ENCODE data around the gene IYD.
"Not testable (repeated sequence)": the region's sequence is repeated elsewhere in the genome, so short reads cannot be mapped to it uniquely, and the experiment has no call there.

Gene IYD

DNA sequence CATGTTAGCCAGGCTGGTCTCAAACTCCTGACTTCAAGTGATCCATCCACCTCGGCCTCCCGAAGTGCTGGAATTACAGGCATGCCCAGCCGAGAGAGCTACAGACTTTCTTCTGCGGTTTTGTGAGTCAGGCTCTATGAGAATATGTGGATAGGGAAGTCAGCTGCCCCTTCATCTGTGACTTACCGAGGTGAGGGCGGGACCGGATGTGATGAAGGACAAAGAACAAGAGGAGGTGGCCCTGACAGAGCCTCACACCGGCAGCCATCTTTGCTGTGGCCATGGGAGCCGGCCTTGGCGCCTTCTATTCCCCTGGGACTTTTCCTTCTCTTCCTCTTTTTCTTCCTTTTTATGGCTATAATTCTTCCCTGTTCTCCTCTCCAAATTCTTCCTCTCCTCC lies 67.0 kb downstream of the IYD start:
- no peak for DNase-seq

DNA sequence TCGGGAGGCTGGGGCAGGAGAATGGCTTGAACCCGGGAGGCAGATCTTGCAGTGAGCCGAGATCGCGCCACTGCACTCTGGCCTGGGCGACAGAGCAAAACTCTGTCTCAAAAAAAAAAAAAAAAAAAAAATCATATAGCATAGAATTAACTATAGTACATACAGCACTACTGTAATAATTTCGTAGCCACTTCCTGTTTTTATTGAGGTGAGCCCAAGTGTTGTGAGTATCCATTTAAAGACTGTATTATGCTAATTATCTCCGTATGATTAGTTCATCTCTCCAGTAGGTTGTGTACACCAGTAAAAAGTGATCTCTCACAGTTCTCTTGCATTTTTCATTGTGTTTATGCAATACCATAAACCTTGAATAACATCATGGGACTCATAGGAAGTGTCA lies 70.6 kb downstream of the IYD start:
- DNase-seq = no peak

DNA sequence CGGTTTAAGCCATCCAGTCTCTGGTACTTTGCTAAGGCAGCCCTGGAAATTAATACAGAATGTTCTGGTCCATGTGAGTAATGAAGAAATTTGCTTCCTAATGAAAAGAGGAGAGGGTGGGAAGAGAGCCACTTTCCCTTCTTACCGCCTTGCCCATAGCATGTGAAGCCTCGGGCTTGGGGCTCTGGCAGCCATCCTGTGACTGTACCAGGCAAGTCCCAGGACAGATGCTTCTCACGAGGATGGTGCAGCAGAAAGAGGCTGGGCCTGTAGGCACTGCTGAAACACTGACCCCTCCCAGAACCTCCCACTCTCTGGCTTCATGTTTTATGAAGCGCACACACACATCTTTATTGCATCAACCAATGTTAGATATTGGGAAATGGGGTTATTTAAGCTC lies 74.8 kb downstream of the IYD start:
- no peak for DNase-seq

DNA sequence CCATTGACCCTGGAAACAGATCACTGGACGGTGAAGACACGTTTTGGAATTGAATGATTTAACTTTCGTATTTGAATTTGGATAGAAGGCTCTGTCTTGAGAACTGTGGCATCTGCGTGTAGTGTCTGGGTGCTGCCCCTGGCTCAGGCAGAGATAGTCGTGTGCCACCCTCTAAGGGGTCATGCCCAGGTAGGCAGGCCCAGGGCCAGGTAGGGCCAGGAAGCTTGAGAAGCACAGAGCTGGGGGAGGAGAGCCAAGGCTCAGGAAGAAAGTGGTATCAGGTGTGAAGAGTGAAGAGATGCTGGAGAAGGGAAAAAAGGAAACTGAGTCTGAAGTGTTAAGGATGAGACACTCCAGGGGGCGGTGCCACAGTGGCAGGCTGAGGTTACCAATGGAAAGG lies 75.5 kb downstream of the IYD start:
- DNase-seq = no peak

DNA sequence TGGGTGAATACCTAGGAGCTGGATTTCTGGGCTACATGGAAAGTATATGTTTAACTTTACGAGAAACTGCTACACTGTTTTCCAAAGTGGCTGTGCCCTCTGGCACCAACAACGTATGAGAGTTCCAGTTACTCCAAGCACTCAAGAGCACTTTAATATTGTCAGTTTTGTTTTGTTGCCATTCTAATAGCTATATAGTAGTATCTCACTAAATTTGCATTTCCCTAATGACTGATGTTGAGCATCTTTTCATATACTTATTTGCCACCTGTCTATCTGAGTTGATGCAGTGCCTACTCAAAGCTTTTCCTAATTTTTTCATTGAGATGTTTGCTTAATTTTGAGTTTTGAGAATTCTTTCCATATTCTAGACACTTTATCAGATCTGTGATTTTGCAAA lies 76.7 kb downstream of the IYD start:
- no peak for DNase-seq

DNA sequence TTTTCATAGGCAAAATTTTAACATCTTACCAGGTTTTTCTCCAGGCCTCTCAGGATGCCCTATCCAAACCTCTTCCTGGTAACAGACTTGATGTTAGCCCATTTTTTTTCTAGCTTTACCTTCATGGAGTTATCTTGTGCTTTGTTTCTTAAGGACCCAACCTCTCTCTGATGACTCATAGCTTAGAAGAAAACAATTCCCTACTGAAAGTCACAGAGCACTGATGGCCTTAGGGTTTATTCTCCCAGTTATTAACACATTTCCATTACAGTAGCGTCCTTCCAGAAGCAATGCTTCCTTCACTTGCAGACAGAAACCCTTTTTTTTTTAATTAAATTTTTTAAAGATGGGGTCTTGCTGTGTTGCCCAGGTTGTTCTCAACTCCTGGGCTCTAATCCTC lies 79.4 kb downstream of the IYD start:
- DNase-seq = no peak

DNA sequence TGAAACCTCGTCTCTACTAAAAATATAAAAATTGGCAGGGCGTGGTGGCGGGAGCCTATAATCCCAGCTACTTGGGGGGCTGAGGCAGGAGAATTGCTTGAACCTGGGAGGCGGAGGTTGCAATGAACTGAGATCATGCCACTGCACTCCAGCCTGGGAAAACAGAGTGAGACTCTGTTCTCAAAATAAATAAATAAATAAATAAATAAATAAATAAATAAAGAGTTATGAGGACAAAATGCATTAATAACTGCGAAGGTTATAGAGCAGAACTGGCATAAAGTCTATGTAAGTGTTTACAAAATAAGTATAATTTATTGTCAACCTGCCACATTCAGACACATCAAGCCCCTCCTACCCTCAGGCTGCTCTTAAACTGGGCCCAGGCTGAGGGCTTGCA lies 80.2 kb downstream of the IYD start:
- DNase-seq = not testable (repeated sequence)

DNA sequence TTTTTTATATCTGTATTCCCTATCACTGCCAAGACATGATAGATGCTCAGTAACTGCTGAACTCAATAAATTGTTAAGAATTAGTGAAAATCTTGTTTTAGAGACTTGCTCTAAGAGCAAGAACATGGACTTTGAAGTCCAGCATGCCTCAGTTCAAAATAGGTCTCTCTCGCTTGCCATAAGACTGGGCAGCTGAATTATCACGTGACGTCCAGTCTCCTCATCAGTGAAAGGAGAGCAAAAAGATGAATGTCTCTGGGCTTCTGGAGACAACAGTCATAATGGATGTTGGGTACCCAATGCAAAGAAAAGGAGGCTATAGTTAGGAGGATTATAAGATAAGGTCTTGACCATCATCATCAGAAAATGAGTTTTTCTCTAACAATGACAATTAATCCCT lies 82.1 kb downstream of the IYD start:
- no peak for DNase-seq

DNA sequence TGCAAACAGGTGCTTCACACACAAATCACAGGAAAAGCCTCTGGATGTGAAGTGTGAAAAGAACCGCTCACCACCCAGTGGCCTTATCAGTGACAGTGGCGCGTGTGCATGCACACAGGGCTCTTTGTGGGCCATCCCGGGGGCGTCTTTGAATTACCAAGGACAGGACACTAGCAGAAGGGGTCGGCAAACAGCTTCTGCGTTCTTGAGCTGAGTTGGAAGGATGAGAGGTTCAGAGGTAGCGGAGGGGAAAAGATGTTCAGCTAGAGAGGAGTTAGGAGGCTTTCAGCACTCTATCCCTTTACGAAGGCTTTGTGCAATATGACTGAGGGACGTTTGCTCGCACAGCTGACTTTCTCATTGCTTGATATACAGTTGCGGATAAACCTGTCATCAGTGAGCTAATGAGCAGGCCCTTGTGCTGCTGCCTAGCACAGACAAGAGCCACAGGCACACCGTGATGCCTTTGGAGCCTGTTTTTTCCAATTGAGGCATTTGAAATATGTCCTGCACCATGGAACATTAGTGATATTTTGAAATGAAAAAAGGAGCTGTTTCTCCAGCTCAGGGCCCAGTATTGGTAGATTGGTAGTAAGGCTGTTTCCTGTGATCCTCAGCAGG lies 83.1 kb downstream of the IYD start:
- no peak for DNase-seq

DNA sequence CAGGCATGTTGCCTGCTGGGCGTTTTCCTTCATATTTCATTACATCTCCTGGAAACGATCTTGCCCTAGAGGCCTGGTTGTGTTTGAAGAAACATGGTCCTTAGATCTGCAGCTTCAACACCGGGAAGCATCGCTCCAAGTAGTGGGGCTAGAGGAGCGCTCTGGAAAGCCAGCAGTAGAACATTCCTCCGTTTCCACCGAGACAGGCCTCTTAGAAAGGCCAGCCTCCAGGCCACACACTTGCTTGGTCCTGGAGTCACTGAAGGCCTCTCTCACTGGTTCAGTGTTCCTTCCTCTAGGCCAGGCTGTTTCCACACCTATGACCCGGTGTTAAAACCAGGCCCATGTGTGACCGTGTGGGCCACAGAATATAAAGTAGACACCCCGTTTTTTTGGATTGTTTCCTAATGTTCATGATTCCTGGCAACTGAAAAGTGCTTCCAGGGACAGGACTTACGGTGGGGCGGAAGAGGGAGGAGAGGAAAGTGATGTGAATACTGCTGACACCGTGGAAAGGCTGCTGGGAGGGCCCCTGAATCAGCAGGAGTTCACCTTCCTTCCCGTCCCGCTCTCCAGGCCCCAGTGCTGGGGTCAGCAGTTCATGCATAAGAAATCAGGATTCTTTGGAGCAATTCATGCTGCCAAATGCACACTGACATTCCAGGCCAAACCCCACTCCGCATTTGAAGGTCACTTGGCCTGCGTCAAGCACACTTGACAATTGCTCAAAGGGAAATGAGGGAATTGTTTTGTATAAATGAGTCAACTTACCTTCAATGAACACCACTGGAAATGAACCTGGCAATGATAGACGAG lies 83.8 kb downstream of the IYD start:
- DNase-seq = no peak

DNA sequence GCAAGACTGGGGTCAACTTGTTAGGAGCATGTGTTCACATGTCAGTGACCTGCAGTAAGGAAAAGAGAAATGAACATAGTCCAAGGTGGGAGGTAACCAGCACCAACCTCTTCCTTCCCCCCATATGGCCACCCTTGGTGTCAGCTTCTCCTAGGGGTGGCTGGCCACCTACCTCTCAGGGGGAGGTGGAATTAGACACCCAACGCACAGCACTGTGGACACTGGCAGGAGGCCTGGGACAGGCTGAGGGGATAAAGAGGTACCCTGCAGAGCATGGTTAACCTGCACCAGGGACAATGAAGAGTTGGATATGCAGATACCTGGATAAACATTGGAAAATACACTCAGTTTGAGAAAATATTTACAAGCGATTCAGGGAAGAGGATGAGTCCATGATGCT lies 84.5 kb downstream of the IYD start:
- DNase-seq = no peak

All from NCI-H1930 (cell line).